OCI-LY3 (cell line): ENCODE results near the gene CD302.
"Not testable (repeated sequence)": the region's sequence is repeated elsewhere in the genome, so short reads cannot be mapped to it uniquely, and the experiment has no call there.

Source experiments
- H2AFZ ChIP-seq: fragments of 200-600, 300-600 bp; shearing (Covaris generic); 2 replicates; pipeline ENCODE4 v1.6.0; 2014; ENCODE audit warnings: antibody characterized with exemption, low read depth, low read length
- H3K27ac ChIP-seq: fragments of 200-600, 300-600 bp; sonication (generic); 2 replicates; pipeline ENCODE4 v1.5.1; 2014; ENCODE audit warnings: mild to moderate bottlenecking, low read length, moderate library complexity, mixed read lengths
- H3K27me3 ChIP-seq: fragments of 200-600, 300-600 bp; sonication (generic); 2 replicates; pipeline ENCODE4 v1.6.1; 2014; ENCODE audit warnings: low read depth, low read length, mixed read lengths
- H3K36me3 ChIP-seq: fragments of 200-600, 300-600 bp; sonication (generic); replicated peaks from 2 replicates; pipeline ENCODE3; 2014; ENCODE audit warnings: low read depth, low read length, mixed read lengths
- H3K4me1 ChIP-seq: fragments of 300-600, 200-600 bp; sonication (generic); 2 replicates; pipeline ENCODE4 v1.6.1; 2014; ENCODE audit warnings: low read length, mixed read lengths
- H3K4me2 ChIP-seq: fragments of 200-600, 300-600 bp; sonication (generic); 2 replicates; pipeline ENCODE4 v1.6.1; 2014; ENCODE audit warnings: low read length, mixed read lengths
- H3K4me3 ChIP-seq: fragments of 300-600, 200-600 bp; sonication (generic); 2 replicates; pipeline ENCODE4 v1.5.1; 2014; ENCODE audit warnings: antibody characterized with exemption, mild to moderate bottlenecking, low read length, moderate library complexity
- H3K79me2 ChIP-seq: fragments of 300-600, 200-600 bp; shearing (Covaris generic); 2 replicates; pipeline ENCODE4 v1.6.1; 2014; ENCODE audit warnings: mild to moderate bottlenecking, low read length, mixed read lengths
- H3K9ac ChIP-seq: fragments of 300-600, 200-600 bp; shearing (Covaris generic); 2 replicates; pipeline ENCODE4 v1.6.0; 2014; ENCODE audit warnings: mild to moderate bottlenecking, low read length, moderate library complexity
- H3K9me3 ChIP-seq: fragments of 200-600, 300-600 bp; shearing (Covaris generic); 2 replicates; pipeline ENCODE4 v1.6.1; 2014; ENCODE audit warnings: low read length, mixed read lengths; ENCODE audit not compliant: insufficient read depth
- H4K20me1 ChIP-seq: fragments of 200-600, 300-600 bp; sonication (generic); 2 replicates; pipeline ENCODE4 v1.6.1; 2016; ENCODE audit warnings: low read length, mixed read lengths; ENCODE audit not compliant: insufficient read depth
- CTCF ChIP-seq: fragments of 200-600, 300-600 bp; sonication (generic); IDR thresholded peaks from 2 replicates; pipeline ENCODE4 v1.5.1; 2014; ENCODE audit warnings: antibody characterized with exemption, low read length, low read depth
- EZH2phosphoT487 ChIP-seq: fragments of 200-600 bp; shearing (Covaris generic); IDR thresholded peaks from 2 replicates; pipeline ENCODE4 v1.6.1; 2018; ENCODE audit warnings: antibody characterized with exemption, mixed run types, low read depth

The CD302 gene

GRCh38 chr2:159832026-159832425 lies 34.0 kb upstream of the CD302 start:
- no peak overlapping the region for H3K9ac ChIP-seq
- H3K4me3 ChIP-seq = no peak overlapping the region
- H3K4me1 ChIP-seq = peaks cover 10% of the 10 kb centered on the region
- no peaks in the 10 kb centered on the region for H3K27me3 ChIP-seq
- H3K9me3 ChIP-seq = no peaks in the 10 kb centered on the region
- H2AFZ ChIP-seq = no peak overlapping the region
- no peaks in the 10 kb centered on the region for H4K20me1 ChIP-seq
- H3K27ac ChIP-seq = no peak overlapping the region
- no peaks in the 10 kb centered on the region for H3K79me2 ChIP-seq
- peaks cover 71% of the 10 kb centered on the region for H3K36me3 ChIP-seq
- TF ChIP-seq EZH2phosphoT487 (no peak), CTCF (no peak)
- no peak overlapping the region for H3K4me2 ChIP-seq

GRCh38 chr2:159829376-159829775 lies 31.4 kb upstream of the CD302 start:
- Histone ChIP-seq H3K27me3 (no peaks in the 10 kb centered on the region), H3K4me2 (no peak overlapping the region), H3K36me3 (peaks cover 49% of the 10 kb centered on the region), H3K9me3 (no peaks in the 10 kb centered on the region), H3K79me2 (no peaks in the 10 kb centered on the region), H3K9ac (no peak overlapping the region), H2AFZ (no peak overlapping the region), H3K4me1 (peaks cover 10% of the 10 kb centered on the region), H3K27ac (no peak overlapping the region), H4K20me1 (no peaks in the 10 kb centered on the region), H3K4me3 (no peak overlapping the region)
- TF ChIP-seq EZH2phosphoT487 (no peak), CTCF (no peak)

DNA sequence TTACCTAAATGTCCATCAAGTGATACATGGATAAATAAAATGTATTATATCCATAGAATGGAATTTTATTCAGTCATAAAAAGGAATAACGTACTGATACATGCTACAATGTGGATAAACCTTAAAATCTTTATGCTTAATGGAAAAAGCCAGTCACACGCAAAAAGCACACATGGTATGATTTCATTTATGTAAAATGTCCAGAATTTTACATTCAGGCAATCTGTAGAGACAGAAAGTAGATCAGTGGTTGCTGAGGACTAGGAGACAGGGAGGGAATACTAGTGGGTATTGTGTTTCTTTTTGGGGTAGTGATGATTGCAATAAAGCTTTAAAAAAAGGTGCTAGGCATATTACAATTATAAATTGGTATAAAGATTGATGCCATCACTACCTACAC lies 30.7 kb upstream of the CD302 start:
- peaks cover 42% of the 10 kb centered on the region for H3K36me3 ChIP-seq
- no peaks in the 10 kb centered on the region for H3K9me3 ChIP-seq
- TF ChIP-seq CTCF (no peak), EZH2phosphoT487 (no peak)
- no peak overlapping the region for H3K9ac ChIP-seq
- H2AFZ ChIP-seq = no peak overlapping the region
- H3K4me1 ChIP-seq = peaks cover 10% of the 10 kb centered on the region
- no peak overlapping the region for H3K27ac ChIP-seq
- no peaks in the 10 kb centered on the region for H3K27me3 ChIP-seq
- no peaks in the 10 kb centered on the region for H4K20me1 ChIP-seq
- no peak overlapping the region for H3K4me3 ChIP-seq
- H3K4me2 ChIP-seq = no peak overlapping the region
- H3K79me2 ChIP-seq = no peaks in the 10 kb centered on the region

GRCh38 chr2:159822478-159822833 lies 24.4 kb upstream of the CD302 start:
- H4K20me1 ChIP-seq, H3K36me3 ChIP-seq, H3K27me3 ChIP-seq, H3K79me2 ChIP-seq, H3K27ac ChIP-seq, H3K4me3 ChIP-seq, H3K4me2 ChIP-seq, H3K9me3 ChIP-seq, H3K9ac ChIP-seq, H3K4me1 ChIP-seq, H2AFZ ChIP-seq: not testable (repeated sequence)

- H2AFZ ChIP-seq = not testable (repeated sequence)
Measured at GRCh38 chr2:159821775-159822477, 23.9 kb upstream of the CD302 start.

More at GRCh38 chr2:159821775-159822477, 23.9 kb upstream of the CD302 start:
- not testable (repeated sequence) for H3K79me2 ChIP-seq, H3K4me1 ChIP-seq, H3K27ac ChIP-seq, H3K4me2 ChIP-seq, H3K9me3 ChIP-seq, H3K27me3 ChIP-seq, H3K4me3 ChIP-seq, H3K9ac ChIP-seq, H3K36me3 ChIP-seq, H4K20me1 ChIP-seq
